T-helper 1 cell treated with Interleukin-12 subunit alpha and Interleukin-12 subunit beta and Interleukin-4 antibody, amounts not matched to agents 30 ng/mL and 1 ng/mL, for 36 hours (primary cell): ENCODE results near the gene MYO7A. TPM values are rescaled to one million over a fixed set of nuclear protein-coding genes. Genes with fewer than 3 reads are reported as not detected.

ENCODE experiments used
- intact Hi-C: fragments of 100-400 bp; cut with micrococcal nuclease; formaldehyde crosslinking; loops from one replicate; pipeline ENCODE4 v1.15.1; 2024
- total RNA-seq: library from RNA; stranded (reverse); gene quantifications from 2 replicates; pipeline ENCODE4 v1.2.3, GENCODE V29; 2022

Gene MYO7A
- total RNA-seq, 1 donor from 2014 or later, result 0.10 TPM

DNA sequence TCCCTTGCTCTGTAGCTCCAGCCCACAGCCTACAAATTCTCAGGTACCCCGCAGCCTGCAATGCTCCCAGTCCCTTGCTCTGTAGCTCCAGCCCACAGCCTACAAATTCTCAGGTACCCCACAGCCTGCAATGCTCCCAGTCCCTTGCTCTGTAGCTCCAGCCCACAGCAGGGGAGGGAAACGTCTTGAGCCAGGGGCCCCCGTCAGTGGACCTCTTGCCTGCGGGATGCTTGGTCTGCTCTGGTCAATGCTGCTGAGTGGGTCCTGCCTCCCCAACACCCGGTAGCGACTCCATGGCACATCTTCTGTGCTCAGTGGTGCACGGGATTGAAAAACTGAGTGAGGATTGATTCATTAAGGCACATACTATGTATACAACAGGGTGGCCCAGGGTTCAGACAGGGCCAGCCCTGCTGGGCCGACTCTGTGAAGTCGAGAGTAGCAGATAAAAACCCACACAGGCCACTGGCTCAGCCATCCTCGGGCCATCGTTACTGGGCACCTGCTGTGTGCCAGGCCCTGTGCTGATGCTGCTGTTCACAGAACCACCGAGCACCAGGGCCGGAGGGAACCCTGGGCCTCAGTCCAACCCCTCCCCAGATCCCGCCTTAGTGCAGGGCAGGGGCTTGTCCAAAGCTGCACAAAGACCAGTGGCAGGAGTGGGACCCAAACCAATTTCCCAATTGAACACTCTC lies 69.7 kb downstream of the MYO7A start:
- intact Hi-C loops, result no loop called here

DNA sequence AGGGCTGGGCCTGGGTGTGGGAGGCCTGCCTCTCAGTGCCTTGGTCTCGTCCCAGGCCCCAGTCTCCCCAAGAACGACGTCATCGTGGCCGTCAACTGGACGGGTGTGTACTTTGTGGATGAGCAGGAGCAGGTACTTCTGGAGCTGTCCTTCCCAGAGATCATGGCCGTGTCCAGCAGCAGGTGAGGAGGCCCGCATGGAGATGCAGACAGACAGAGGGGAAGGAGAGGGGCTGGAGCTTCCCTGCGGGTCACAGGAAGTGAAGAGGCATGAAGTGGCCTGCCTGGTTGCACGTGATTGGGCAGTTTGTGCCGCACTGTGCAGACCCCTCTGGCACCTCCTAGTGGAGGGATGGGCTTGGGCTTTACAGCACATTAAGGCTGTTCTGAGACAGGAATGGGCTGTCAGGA lies 70.4 kb downstream of the MYO7A start:
- intact Hi-C loops, result no loop called here

DNA sequence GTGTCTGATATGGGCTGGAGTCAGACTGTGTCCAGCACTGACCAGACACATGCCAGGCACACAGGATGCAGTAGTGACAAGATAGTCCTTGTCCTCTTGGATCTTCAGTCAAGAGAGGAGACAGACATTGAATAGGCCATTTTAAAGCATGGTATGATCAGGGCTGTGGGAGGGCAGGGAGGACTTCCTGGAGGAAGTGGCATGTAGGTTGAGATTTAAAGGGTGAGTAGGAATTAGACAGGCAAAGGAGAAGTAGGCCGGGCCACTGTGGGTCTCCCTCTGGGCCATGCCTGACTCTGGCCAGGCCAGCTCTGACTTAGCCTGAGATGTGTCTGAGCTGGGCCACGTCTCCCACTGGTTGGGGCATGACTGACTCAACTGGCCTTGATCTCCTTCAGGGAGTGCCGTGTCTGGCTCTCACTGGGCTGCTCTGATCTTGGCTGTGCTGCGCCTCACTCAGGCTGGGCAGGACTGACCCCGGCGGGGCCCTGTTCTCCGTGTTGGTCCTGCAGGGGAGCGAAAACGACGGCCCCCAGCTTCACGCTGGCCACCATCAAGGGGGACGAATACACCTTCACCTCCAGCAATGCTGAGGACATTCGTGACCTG lies 71.2 kb downstream of the MYO7A start:
- intact Hi-C loops, result no loop called here

DNA sequence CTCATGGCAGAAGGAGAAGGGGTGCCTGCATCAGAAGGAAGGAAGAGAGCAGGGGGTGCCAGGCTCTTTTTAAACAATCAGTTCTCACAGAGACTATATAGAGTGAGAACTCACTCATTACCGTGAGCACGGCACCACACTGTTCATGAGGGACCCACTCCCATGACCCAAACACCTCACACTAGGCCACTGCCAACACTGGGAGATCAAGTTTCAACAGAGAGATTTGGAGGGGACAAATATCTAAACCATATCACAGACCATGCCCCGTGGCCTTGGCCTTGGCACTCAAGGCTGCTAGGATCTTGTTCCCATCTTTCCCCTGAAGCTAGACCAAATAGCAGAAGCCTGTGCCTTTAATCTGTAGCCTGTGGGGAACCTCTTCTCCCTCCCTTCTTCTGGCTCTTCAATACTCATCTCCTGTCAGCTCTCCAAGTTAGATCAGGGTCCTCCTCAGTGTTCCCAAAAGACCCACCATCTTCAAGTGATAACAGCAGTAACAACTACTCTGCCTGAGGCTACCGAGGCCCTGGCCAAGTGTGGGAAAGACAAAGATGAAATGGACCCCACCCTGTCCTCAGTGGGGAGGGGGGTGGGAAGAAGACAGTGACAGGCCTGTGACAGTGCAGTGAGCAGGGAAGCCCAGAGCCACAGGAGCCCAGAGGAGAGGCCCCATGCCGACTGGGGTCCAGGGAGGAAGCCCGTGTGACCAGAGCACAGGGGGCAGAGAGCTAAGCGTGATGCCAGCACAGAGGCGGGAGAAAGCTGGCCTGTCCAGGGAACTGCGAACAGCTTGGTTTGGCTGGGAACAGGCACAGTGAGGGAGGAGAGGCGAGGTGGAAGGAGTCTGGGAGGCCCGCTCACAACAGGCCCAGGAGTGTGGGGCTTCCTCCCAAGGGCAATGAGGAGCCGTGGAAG lies 72.6 kb downstream of the MYO7A start:
- intact Hi-C loops, result no loop called here

DNA sequence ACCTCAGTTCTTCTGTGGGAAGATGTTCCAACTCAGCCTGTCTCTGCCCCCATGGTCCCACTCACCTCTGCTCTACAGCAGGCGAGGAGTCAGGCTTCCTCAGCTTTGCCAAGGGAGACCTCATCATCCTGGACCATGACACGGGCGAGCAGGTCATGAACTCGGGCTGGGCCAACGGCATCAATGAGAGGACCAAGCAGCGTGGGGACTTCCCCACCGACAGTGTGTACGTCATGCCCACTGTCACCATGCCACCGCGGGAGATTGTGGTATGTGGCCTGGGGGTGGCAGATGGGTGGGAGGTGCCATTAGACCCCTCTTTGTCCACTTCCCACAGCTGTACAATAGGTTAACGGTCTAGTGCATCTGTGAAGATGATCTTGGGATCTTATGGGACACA lies 73.3 kb downstream of the MYO7A start:
- intact Hi-C loops, result no loop called here

DNA sequence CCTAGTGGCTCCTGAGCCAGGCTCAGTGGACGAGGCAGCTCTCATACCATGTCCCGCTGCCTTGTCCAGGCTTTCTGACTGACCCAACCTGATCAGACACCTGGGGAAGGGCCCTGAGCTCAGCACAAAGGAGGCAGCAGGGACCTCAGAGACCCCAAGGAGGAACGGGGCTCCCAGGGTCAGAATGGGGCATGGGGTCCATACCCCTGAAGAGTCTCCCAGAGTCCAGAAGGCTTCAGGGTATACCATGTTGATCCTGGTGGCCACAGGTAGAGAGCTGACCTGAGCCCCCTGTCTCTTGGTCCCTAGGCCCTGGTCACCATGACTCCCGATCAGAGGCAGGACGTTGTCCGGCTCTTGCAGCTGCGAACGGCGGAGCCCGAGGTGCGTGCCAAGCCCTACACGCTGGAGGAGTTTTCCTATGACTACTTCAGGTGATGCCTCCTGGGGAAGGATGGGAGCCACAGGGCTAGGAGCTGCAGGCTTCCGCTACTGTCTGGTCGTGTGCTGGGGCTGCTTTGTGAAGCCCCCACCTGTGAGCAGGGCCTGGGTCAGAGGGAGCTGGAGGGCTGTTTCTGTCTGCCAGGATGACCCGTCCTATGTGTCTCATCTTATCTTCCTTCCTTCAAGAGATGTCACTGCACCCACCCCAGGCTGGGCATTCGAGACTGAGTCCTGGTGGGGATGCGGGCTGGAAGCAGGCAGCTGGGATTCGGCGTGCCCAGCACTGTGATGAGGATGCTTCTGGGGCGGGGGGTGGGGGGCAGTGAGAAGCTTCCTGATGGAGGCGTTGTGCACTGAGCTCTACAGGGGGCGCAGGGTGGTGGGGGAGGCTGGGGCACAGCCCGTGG lies 74.2 kb downstream of the MYO7A start:
- intact Hi-C loops, result no loop called here

DNA sequence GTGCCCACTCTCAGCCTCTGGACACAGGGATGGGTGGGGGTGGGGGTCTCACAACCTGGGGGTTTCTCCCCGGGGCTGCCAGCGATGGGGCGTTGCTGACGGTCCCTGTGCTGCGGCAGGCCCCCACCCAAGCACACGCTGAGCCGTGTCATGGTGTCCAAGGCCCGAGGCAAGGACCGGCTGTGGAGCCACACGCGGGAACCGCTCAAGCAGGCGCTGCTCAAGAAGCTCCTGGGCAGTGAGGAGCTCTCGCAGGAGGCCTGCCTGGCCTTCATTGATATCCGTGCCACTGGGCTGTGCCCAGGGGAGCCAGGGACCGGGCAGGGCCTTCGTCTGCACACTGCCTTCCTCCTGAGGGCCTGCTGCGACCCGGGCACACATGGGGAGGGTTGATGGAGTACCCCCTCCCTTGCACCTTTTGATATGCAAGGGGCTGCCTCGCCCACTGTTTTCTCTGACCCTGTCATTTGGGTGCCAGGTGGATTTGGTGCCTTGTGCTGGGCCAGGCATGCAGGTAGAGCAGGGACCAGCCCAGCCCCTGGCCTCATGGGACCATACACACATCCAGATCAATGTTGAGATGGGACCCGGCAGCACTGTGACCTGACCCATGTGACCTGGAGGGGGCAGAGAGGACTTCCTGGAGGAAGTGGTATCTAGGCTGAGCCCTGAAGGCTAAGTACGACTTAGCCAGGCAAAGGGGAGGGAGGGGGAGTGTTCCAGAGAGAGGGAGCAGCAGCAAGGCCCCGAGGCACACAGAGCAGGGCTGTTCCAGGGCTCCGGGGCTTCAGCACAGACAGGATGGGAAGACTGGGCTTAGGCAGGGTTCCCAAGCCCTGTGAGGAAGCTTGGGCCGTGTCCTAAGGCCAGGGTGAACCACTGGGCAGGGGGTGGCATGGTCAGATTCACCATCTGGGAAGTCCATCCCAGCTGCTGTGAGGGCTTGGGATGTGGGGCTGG lies 75.2 kb downstream of the MYO7A start:
- intact Hi-C loops, result no loop called here

DNA sequence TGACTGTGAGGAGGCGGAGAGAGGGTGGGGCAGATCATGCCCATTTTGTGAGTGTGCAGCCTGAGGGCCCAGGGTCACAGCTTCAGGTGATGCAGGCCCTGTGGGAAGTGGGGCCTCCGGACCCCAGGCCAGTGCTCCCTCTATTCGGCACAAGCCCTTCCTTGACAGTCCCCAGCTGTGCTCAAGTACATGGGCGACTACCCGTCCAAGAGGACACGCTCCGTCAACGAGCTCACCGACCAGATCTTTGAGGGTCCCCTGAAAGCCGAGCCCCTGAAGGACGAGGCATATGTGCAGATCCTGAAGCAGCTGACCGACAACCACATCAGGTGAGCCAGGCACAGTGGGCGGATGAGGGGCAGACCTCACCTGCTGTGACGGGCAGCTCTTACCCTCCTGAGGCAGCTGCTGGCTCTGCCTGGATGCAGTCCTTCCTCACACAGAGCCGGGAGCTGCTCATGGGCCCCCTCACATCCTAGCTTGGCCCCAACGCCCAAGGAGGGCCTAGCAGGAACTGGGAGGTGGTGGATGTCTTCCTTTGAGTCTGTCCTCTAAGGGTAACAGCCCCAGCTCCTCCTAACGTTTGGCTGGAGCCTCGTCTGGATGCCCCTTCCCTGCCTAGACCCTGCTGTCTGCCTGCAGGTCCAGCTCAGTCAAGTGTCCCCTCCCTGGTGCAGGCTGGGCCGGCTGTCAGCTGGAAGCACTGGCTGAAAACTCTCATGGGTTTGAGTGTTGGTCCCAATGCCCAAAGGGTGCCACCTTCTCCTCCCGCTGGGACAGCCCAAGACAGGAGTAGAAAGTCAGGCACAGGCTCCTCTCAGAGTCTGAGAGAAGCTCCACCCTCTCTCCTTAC lies 76.1 kb downstream of the MYO7A start:
- intact Hi-C loops, result no loop called here

DNA sequence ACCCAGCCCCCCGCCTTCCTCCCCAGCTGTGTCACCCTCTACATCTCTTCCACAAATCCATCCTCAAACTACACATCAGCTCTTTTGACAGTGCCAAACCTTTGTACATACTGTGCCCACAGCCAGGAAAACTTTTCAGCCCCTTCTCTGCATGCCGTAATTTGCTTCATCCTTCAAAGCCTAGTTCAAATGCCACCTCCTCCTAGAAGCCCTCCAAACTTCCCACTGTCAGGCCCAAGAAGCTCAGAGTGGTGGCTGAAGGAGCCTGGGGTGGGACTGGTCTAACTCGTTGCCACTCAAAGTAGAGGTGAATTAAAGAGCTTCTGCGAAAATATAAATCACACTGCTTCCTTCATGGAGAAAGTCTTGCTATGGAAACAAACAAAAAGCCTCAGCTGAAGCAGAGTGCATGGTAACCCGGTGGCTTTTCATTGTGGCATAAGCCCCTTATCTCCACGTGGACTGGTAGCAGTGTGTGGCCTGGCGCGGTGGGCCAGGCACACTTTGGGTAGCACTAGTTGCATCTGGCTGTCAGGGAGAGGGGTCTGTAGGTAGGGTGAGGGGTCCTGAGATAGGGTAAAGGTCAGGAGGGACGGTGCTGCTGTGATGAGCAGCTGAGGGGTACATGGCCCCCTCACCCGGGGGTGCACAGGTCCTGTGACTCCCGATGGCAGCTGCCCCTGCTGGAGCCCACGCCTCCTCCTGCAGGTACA lies 76.9 kb downstream of the MYO7A start:
- intact Hi-C loops, result no loop called here

DNA sequence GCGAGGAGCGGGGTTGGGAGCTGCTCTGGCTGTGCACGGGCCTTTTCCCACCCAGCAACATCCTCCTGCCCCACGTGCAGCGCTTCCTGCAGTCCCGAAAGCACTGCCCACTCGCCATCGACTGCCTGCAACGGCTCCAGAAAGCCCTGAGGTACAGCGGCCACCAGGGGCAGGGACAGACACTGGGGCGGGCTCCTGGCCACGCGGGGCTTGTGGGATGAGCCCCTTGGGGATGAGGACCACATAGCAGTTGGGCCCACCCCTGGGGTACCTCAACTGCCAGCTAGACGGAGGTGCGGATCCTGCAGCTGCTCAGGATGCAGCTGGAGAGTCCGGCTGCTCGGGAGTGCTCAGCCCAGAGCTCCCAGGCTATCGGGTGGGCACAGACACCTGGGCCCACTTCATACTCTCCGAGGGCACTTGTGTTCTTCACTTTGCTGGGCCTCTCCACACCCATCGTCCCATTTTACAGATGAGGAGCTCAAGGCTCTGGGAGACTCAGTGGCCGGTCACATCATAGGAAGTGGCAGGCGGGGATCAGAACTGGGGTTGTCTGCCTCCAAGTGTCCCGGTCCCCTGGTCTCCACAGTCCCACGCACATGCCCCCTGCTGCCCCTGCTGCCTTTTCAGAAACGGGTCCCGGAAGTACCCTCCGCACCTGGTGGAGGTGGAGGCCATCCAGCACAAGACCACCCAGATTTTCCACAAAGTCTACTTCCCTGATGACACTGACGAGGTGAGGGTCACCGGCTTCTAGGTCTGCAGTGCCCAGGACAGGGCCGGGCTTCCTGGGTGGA lies 77.6 kb downstream of the MYO7A start:
- intact Hi-C loops, result no loop called here

DNA sequence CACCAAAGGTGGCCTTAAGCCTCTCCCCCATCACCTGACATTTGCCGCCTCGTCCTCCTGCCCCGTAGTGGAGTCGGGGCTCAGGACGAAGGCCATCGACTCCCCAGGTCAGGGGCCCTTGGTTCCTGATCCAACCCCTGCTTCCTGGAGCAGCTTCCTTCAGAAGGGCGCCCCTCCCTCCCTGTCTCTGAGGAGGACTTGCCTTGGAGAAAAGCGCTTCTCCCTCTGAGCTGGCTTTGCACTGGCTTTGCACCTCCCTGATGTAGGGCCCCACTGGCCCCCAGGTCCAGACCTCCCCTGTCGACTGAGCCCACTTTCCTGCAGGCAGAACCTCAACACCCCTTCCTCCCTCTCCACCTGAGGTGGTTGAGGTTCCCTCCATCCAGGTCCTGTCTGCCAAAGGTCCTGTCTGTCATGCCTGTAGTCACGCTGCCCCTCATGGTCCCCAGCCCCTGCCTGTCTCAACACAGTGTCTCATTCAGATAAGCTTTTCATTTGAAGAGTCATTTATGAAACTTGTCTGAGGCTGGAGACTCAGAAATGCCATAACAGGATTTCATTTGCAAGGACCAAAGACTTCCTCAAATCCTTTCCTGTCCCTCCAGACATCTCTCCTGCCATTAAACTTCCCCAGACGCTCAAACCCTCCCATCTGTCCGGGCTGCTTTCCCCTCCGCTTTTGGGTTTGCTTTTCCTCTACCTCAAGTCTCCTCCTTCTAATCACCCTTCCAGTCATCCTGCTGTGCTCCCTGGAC lies 78.4 kb downstream of the MYO7A start:
- intact Hi-C loops, result no loop called here

DNA sequence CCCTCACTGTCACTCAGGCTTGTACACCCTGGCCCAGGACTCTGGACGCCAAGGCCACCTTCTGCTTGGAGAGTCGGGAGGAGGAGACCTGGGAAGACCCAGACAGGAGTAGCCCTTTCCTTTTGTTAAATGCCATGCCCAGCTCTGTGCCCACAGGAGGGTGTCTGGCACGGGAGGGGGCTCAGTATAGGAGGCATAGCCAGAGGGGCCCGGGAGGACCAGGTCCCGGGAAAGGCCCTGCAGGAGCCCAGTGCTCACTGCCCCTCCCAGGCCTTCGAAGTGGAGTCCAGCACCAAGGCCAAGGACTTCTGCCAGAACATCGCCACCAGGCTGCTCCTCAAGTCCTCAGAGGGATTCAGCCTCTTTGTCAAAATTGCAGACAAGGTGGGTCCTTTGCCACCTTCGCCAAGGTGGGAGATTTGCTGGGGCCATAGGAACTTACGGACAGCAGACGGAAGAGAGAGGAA lies 79.0 kb downstream of the MYO7A start:
- intact Hi-C loops, result no loop called here

DNA sequence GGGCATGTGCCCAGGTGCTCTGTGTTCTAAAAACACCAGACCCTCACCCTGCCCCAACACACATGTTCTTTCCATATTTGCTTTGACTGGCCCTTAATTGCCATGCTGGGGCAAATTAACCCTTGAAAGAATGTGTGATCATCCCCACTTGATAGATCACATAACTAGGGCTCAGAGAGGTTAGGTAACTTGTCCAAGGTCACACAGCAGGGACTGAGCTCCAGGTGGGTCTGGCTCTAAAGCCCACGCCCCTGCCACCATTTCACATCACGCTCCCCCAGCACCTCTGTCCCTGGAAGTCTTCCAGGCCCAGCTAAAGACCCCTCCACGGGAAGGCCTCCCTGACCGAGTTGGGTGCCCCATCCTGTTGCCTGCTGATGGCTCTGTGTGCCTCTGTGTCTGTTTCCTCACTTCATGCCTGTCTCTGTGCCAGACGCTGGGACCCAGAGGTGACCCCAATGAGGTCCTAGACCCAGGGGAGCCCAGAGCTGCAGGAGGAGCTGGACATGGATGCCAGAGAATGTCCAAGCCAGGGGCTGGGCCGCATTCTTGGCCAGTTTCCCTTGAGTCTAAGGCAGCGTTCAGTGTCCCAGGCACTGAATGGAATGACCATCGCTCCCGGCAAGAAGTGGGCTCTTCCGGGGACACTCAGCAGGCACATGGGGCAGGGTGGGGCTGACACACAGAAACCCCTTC lies 79.7 kb downstream of the MYO7A start:
- intact Hi-C loops, result no loop called here

DNA sequence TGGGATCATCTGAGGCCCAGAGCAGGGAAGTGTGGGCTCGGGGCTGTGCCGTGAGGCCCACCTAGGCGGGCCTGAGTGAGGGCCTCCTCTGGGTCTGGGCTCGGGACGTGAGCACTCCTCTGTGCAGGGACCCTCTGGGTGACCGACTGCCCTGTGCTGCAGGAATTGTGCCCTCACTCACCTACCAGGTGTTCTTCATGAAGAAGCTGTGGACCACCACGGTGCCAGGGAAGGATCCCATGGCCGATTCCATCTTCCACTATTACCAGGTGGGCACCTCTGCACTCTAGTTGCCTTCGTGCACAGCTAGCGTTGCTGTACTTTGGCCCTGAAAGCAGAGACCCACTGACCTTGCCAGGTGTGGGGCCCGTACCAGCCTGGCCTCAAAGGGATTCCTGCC lies 80.5 kb downstream of the MYO7A start:
- intact Hi-C loops, result no loop called here

DNA sequence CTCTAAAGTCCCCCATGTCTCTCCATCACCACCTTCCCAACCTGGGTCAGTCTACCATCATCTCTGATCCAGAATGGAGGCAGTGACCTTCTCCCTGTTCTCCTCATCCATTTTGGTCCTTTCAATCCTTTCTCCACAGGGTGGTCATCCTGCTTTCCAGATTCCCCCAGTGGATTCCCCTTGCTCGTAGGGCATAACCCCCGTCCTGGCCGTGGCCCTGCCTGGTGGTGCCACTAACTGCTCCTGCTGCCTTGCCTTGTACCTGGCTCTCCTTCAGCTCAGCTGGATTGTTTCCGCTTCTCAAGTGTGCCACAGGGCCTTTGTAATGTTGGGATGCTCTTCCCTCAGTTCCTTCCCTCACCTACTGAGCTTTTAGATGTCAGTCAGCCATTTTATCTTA lies 81.6 kb downstream of the MYO7A start:
- intact Hi-C loops, result no loop called here

DNA sequence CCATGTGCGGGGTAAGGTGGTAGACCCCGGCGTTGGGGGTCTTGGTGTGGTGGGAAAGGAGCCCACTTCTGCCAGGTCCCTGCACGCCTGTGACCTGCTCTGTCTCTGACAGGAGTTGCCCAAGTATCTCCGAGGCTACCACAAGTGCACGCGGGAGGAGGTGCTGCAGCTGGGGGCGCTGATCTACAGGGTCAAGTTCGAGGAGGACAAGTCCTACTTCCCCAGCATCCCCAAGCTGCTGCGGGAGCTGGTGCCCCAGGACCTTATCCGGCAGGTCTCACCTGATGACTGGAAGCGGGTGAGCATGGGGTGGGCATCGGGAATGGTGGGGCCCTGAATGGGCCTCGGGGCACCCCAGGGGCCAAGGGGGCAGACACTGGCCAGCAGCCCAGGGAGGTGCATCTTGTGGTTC lies 83.0 kb downstream of the MYO7A start:
- intact Hi-C loops, result no loop called here
